ENCODE results near the gene ALG9. TPM values are rescaled to one million over a fixed set of nuclear protein-coding genes. Genes with fewer than 3 reads are reported as not detected.
A peak's percentile ranks its signal among the peaks of the same experiment; 100 is the strongest.

Gene ALG9
- total RNA-seq, 1 donor: 49.7 TPM

DNA sequence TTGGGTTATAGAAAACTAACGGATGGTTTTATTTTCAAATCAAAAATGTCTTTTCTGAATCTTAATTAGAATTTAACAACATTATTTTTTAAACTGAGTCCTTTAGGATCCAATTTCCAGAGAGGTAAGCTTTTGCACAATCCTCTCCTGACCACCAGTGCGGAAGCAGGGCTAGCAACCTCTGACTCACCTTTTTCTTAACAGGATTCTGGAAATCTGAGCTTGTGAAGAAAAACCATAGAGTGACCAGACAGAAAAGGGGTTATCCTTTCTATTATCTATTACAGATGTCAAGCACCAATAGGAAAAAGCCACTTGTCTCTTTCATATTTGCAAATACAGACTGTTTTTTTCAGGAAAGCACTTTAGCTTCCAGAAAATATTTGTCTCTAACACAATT, 25.3 kb downstream of the ALG9 start:
- TF ChIP-seq, protein P1, sequence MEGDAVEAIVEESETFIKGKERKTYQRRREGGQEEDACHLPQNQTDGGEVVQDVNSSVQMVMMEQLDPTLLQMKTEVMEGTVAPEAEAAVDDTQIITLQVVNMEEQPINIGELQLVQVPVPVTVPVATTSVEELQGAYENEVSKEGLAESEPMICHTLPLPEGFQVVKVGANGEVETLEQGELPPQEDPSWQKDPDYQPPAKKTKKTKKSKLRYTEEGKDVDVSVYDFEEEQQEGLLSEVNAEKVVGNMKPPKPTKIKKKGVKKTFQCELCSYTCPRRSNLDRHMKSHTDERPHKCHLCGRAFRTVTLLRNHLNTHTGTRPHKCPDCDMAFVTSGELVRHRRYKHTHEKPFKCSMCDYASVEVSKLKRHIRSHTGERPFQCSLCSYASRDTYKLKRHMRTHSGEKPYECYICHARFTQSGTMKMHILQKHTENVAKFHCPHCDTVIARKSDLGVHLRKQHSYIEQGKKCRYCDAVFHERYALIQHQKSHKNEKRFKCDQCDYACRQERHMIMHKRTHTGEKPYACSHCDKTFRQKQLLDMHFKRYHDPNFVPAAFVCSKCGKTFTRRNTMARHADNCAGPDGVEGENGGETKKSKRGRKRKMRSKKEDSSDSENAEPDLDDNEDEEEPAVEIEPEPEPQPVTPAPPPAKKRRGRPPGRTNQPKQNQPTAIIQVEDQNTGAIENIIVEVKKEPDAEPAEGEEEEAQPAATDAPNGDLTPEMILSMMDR (IDR thresholded peaks at IDR 0.05; ENCODE audit: insufficient read depth, low read depth, low read length): no peak
- DNase-seq (ENCODE audit: low read depth): peak; percentile 67
- H3K4me3 ChIP-seq (ENCODE audit: low read depth, low read length): no peak overlapping the region

- DNase-seq (ENCODE audit: low read depth): no peak
- TF ChIP-seq, protein P1 (IDR thresholded peaks at IDR 0.05; ENCODE audit: insufficient read depth, low read depth, low read length): no peak
- no peak overlapping the region for H3K4me3 ChIP-seq (ENCODE audit: low read depth, low read length)
Observed at GRCh38 chr11:111845276-111846028, 25.9 kb downstream of the ALG9 start.

DNA sequence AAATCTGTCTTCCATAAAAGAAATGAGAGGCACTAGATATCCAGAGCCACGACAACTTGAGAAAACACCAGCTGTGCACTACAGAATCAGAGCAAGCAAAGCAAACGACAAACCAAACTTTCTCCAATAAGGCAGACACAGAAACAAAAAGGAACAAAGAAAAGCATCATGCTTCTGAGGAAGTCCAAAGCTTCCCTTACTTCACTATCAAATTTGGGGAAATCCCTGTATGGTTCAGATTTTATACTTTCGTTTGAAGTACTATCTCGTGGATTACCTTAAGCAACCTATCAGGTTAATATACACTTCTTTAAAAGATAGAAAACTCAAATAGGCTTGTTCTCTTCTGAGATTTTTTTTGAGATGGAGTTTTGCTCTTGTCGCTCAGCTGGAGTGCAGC, 27.7 kb downstream of the ALG9 start:
- DNase-seq (ENCODE audit: low read depth): no peak
- no peak overlapping the region for H3K4me3 ChIP-seq (ENCODE audit: low read depth, low read length)
- TF ChIP-seq, protein P1 (IDR thresholded peaks at IDR 0.05; ENCODE audit: insufficient read depth, low read depth, low read length): no peak

DNA sequence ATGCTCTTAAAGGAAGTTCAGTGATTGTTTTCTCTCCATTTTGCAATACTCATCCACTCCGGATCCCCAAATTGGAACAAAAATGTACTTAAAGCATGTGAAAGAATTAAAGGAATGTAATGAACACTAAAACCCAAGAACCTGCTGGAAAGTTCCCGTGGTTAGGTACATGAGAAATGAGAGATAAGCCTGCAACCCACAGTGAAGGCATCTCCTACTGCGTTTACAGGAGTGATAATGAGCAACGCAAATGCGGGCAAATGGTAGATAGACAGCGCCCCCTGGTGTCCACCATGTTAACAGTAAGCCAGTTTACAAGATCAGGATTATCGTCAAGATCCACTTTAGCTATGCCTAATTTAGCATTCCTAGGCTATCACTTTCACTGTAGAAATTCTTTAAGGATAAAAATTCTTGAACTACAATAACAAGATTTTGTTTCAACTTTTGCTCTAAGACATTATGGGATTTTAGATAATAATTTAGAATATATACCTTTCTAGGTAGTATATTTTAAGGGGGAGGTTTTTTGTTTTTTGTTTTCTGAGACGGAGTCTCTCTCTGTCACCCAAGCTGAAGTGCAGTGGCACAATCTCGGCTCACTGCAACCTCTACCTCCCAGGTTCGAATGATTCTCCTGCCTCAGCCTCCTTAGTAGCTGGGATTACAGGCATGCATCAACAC, 29.9 kb downstream of the ALG9 start:
- TF ChIP-seq, protein P1 (IDR thresholded peaks at IDR 0.05; ENCODE audit: insufficient read depth, low read depth, low read length): peak; percentile 84
- H3K4me3 ChIP-seq (ENCODE audit: low read depth, low read length): no peak overlapping the region
- peak; percentile 96 for DNase-seq (ENCODE audit: low read depth)

GRCh38 chr11:111840143-111840542, 31.2 kb downstream of the ALG9 start:
- H3K4me3 ChIP-seq (ENCODE audit: low read depth, low read length): no peak overlapping the region
- TF ChIP-seq, protein P1 (IDR thresholded peaks at IDR 0.05; ENCODE audit: insufficient read depth, low read depth, low read length): no peak
- no peak for DNase-seq (ENCODE audit: low read depth)

GRCh38 chr11:111838054-111838453, 33.3 kb downstream of the ALG9 start:
- TF ChIP-seq, protein P1 (IDR thresholded peaks at IDR 0.05; ENCODE audit: insufficient read depth, low read depth, low read length): no peak
- no peak overlapping the region for H3K4me3 ChIP-seq (ENCODE audit: low read depth, low read length)
- DNase-seq (ENCODE audit: low read depth): no peak
